ENCODE results near the gene MATR3. TPM values are rescaled to one million over a fixed set of nuclear protein-coding genes. Genes with fewer than 3 reads are reported as not detected.
A peak's percentile ranks its signal among the peaks of the same experiment; 100 is the strongest.

MATR3 gene
- total and polyA plus RNA-seq, 10 of the 15 experiments (the other 5 are each of a cell fraction or from before 2014, with no cell fraction given) = 134 to 401 (median 221) TPM

DNA sequence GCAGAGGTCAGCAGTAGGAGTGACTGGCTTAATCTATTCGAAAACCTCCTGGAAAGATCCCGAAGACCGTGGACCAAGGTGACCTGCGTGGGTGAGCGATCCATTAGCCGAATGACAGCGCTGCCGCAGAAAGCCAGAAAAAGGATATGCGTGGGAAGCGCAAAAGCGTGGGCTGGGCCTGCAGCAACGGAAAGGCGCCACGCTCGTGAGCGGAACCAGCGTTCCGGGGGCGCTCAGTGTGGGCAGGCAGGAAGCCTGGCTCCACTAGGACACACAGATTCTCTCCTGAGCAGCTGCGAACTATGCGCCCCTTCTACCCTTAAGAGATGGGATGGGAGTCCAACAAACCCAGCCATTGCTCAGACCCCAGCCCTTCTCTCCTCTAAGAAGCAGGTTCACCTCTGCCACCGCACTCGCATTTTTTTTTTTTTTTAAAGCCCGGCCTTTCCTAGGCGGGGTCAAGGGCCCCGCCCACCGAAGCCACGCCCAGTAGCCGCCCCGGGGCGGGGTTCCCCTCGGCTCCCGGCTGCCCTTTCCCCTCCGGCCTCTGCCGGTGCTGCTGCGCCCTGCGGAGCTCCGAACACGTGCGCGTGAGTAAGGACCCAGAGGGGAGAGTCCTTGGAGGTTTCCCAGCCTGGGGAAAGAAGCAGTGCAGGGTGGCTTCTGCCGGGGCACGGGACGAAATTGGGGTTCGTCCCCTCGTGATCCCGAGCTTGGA lies 19.8 kb upstream of the MATR3 start (continued):
- TF ChIP-seq BHLHE40 (IDR thresholded peaks at IDR 0.05; ENCODE audit: borderline replicate concordance in 1 of 2, low read depth in 2 of 2, low read length in 1 of 2) (peak; percentile 87 to 94), ZNF592 (IDR thresholded peaks at IDR 0.05) (no peak), SUZ12 (IDR thresholded peaks at IDR 0.05; ENCODE audit: unreplicated experiment) (no peak), EZH2 (IDR thresholded peaks at IDR 0.05; ENCODE audit: borderline replicate concordance, control insufficient read depth, low read depth, low read length) (no peak), ZNF274 (IDR thresholded peaks at IDR 0.05; ENCODE audit: insufficient read depth, insufficient read length) (no peak), ZSCAN29 (IDR thresholded peaks at IDR 0.05) (no peak; the same call in 1 of the 2 replicates), FOXM1 (IDR thresholded peaks at IDR 0.05; ENCODE audit: low read depth, low read length) (peak; percentile 42), CBX5 (IDR thresholded peaks at IDR 0.05; ENCODE audit: low read depth) (no peak), CUX1 (IDR thresholded peaks at IDR 0.05; ENCODE audit: insufficient replicate concordance, low read depth, low read length) (peak; percentile 30), TAF1 (IDR thresholded peaks at IDR 0.05; ENCODE audit: borderline replicate concordance, low read depth, low read length) (peak; percentile 96), WRNIP1 (IDR thresholded peaks at IDR 0.05; ENCODE audit: borderline replicate concordance, low read depth, low read length) (no peak), FOXK2 (IDR thresholded peaks at IDR 0.05) (no peak), SPI1 (IDR thresholded peaks at IDR 0.05; ENCODE audit: borderline replicate concordance, insufficient read depth, low read depth, low read length) (peak; percentile 38), RB1 (IDR thresholded peaks at IDR 0.05; ENCODE audit: borderline replicate concordance) (peak; percentile 86; the same call in 1 of the 2 replicates)
- TF ChIP-seq, protein P1, sequence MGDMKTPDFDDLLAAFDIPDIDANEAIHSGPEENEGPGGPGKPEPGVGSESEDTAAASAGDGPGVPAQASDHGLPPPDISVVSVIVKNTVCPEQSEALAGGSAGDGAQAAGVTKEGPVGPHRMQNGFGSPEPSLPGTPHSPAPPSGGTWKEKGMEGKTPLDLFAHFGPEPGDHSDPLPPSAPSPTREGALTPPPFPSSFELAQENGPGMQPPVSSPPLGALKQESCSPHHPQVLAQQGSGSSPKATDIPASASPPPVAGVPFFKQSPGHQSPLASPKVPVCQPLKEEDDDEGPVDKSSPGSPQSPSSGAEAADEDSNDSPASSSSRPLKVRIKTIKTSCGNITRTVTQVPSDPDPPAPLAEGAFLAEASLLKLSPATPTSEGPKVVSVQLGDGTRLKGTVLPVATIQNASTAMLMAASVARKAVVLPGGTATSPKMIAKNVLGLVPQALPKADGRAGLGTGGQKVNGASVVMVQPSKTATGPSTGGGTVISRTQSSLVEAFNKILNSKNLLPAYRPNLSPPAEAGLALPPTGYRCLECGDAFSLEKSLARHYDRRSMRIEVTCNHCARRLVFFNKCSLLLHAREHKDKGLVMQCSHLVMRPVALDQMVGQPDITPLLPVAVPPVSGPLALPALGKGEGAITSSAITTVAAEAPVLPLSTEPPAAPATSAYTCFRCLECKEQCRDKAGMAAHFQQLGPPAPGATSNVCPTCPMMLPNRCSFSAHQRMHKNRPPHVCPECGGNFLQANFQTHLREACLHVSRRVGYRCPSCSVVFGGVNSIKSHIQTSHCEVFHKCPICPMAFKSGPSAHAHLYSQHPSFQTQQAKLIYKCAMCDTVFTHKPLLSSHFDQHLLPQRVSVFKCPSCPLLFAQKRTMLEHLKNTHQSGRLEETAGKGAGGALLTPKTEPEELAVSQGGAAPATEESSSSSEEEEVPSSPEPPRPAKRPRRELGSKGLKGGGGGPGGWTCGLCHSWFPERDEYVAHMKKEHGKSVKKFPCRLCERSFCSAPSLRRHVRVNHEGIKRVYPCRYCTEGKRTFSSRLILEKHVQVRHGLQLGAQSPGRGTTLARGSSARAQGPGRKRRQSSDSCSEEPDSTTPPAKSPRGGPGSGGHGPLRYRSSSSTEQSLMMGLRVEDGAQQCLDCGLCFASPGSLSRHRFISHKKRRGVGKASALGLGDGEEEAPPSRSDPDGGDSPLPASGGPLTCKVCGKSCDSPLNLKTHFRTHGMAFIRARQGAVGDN (IDR thresholded peaks at IDR 0.05) = peak; percentile 87
